Sigmoid colon (tissue), 7 donors: Measurements from ENCODE around the gene B3GLCT. TPM values are rescaled to one million over a fixed set of nuclear protein-coding genes. Genes with fewer than 3 reads are reported as not detected.

Source experiments
- DNase-seq: peaks from one replicate; pipeline ENCODE4 v3.0.0-alpha.2; 2019
- H3K27ac ChIP-seq, 4 donors: fragments of 200-600 bp; sonication (generic); one replicate each; pipeline ENCODE4 v1.5.1; 2016 to 2019; ENCODE audit warnings: mild to moderate bottlenecking in 1 of 4
- H3K27me3 ChIP-seq, 3 donors: fragments of 200-600 bp; sonication (generic); one replicate each; pipeline ENCODE4 v1.5.1; 2019; ENCODE audit warnings: mild to moderate bottlenecking in 1 of 3
- H3K36me3 ChIP-seq, 4 donors: fragments of 200-600 bp; sonication (generic); one replicate each; pipeline ENCODE4 v1.5.1; 2016 to 2019
- H3K4me1 ChIP-seq, 4 donors: fragments of 200-600 bp; sonication (generic); one replicate each; pipeline ENCODE4 v1.5.1; 2017 to 2019
- H3K4me3 ChIP-seq, 4 donors: fragments of 200-600 bp; sonication (generic); one replicate each; pipeline ENCODE4 v1.5.1; 2017 to 2019; ENCODE audit warnings: mild to moderate bottlenecking in 2 of 4, moderate library complexity in 1 of 4
- H3K9me3 ChIP-seq, 4 donors: fragments of 200-600 bp in 3 of 4; sonication (generic) in 3 of 4; one replicate each; pipeline versions ENCODE4 v1.5.1 to v1.6.1; 2013 to 2019
- CTCF ChIP-seq, 4 experiments: fragments of 450-650 bp in 3 of 4; fragments of 200-600 bp in 1 of 4; IDR thresholded peaks; one replicate each; pipeline ENCODE4 v1.5.1; 2016 to 2019; ENCODE audit warnings: antibody characterized with exemption in 4 of 4, mild to moderate bottlenecking in 3 of 4, moderate library complexity in 2 of 4
- EP300 ChIP-seq, 4 donors: sonication (generic); formaldehyde crosslinking; IDR thresholded peaks; one replicate each; pipeline ENCODE4 v1.6.1; 2017; ENCODE audit warnings: antibody characterized with exemption in 4 of 4
- POLR2A ChIP-seq, 2 donors: fragments of 450-650 bp; IDR thresholded peaks; one replicate each; pipeline ENCODE4 v1.6.1; 2016; ENCODE audit warnings: antibody characterized with exemption in 2 of 2, mild to moderate bottlenecking in 2 of 2, moderate library complexity in 2 of 2
- POLR2AphosphoS5 ChIP-seq, 4 donors: sonication (generic); formaldehyde crosslinking; IDR thresholded peaks; one replicate each; pipeline ENCODE4 v1.6.1; 2017; ENCODE audit warnings: antibody characterized with exemption in 4 of 4
- WGBS, 2 donors: extraction: QIAGEN DNeasy Blood & Tissue Kit; methylation state at CpG; one replicate each; pipeline ENCODE4 v1.1.7; 2013; 5-methylcytosine and 5-hydroxymethylcytosine counted together
- intact Hi-C: fragments of 100-400 bp; cut with DNase I; formaldehyde crosslinking; loops from one replicate; pipeline ENCODE4 v1.15.1; 2023
- polyA plus RNA-seq, 3 donors: library from polyadenylated mRNA; stranded (reverse); fragments of 200-250 nt; gene quantifications; one replicate each; pipeline ENCODE4 v1.2.3, GENCODE V29; 2013
- total RNA-seq, 4 donors: library from RNA; depleted of rRNA; stranded (reverse); fragments of >200 nt; gene quantifications; one replicate each; pipeline ENCODE4 v1.1.0, GENCODE V29; 2016
- donor health status: healthy with polysubstance abuse.
- donor health status: Bipolar disorder and iron deficiency.
- donor health status: healthy.

Gene B3GLCT
- total and polyA plus RNA-seq, 7 donors: 0.60 to 7.5 (median 5.8) TPM

GRCh38 chr13:31159306-31159705 lies 40.5 kb upstream of the B3GLCT start:
- H3K27me3 ChIP-seq: no peaks in the 10 kb centered on the region
- no peaks in the 10 kb centered on the region for H3K9me3 ChIP-seq
- H3K27ac ChIP-seq: peak overlapping the region in 1 of 4 donors; percentile 98
- intact Hi-C loops: no loop called here
- peaks cover 0 to 26% (median 4%) of the 10 kb centered on the region in 4 donors for H3K36me3 ChIP-seq
- whole genome bisulfite sequencing, 2 donors: 80 to 83% methylated on average over 4 of the region's 4 CpGs
- H3K4me3 ChIP-seq: no peak overlapping the region
- no peak for TF ChIP-seq CTCF (IDR thresholded peaks at IDR 0.05)
- TF ChIP-seq POLR2AphosphoS5 (IDR thresholded peaks at IDR 0.05): no peak
- TF ChIP-seq POLR2A (IDR thresholded peaks at IDR 0.05): no peak
- no peak for TF ChIP-seq EP300 (IDR thresholded peaks at IDR 0.05)
- no peak for DNase-seq
- peaks cover 0 to 20% (median 18%) of the 10 kb centered on the region in 4 donors for H3K4me1 ChIP-seq

- WGBS, 2 donors: 0% methylated on average over 51 of the region's 51 CpGs
- Histone ChIP-seq H3K4me3 (peak overlapping the region; percentile 66 to 92 (median 75)), H3K27ac (peak overlapping the region; percentile 84 to 98 (median 90)), H3K4me1 (peaks cover 0 to 20% (median 18%) of the 10 kb centered on the region in 4 donors), H3K27me3 (no peaks in the 10 kb centered on the region), H3K9me3 (no peaks in the 10 kb centered on the region), H3K36me3 (peaks cover 0 to 14% (median 0%) of the 10 kb centered on the region in 4 donors)
- peak; percentile 72 for DNase-seq
- TF ChIP-seq CTCF (IDR thresholded peaks at IDR 0.05) (no peak), EP300 (IDR thresholded peaks at IDR 0.05) (no peak), POLR2A (IDR thresholded peaks at IDR 0.05) (no peak), POLR2AphosphoS5 (IDR thresholded peaks at IDR 0.05) (peak in 3 of 4 donors; percentile 18 to 79 (median 25))
- intact Hi-C loops: loop anchor here (5.0 to 10.0 kb wide), 3 partner anchors 286 to 694 kb away; partner anchors contain the start of genes HMGB1 and USPL1
Measured at GRCh38 chr13:31160857-31161556, 38.8 kb upstream of the B3GLCT start.

- intact Hi-C loops: loop anchor here (1.0 to 10.0 kb wide), 5 partner anchors 39 to 694 kb away; partner anchors contain the start of genes HMGB1 and USPL1
- Histone ChIP-seq H3K4me3 (peak within 1 kb of the TSS; percentile 66 to 92 (median 75)), H3K27me3 (no peaks in the 10 kb centered on the region), H3K4me1 (peaks cover 0 to 20% (median 18%) of the 10 kb centered on the region in 4 donors), H3K27ac (peak within 1 kb of the TSS; percentile 84 to 98 (median 90)), H3K9me3 (no peaks in the 10 kb centered on the region), H3K36me3 (peaks cover 0 to 14% (median 0%) of the 10 kb centered on the region in 4 donors)
- DNase-seq: peak; percentile 99
- TF ChIP-seq CTCF (IDR thresholded peaks at IDR 0.05): peak in 1 of 4 experiments; percentile 10
- peak; percentile 54 to 57 for TF ChIP-seq POLR2A (IDR thresholded peaks at IDR 0.05)
- peak in 1 of 4 donors; percentile 78 for TF ChIP-seq EP300 (IDR thresholded peaks at IDR 0.05)
- peak; percentile 78 to 96 (median 81) for TF ChIP-seq POLR2AphosphoS5 (IDR thresholded peaks at IDR 0.05)
- WGBS, 2 donors: 0 to 1% methylated on average over 54 of the region's 54 CpGs
Measured at GRCh38 chr13:31161557-31162150, 38.1 kb upstream of the B3GLCT start, which contains the start of gene HSPH1. Gene HSPH1 (minus strand): TSS chr13:31161904. CDS start chr13:31161582, 322 bp downstream.

- intact Hi-C loops: loop anchor here (1.0 to 10.0 kb wide), 5 partner anchors 38 to 695 kb away; partner anchors contain the start of genes HMGB1 and USPL1
- Histone ChIP-seq H3K36me3 (peaks cover 0 to 8% (median 0%) of the 10 kb centered on the region in 4 donors), H3K4me3 (peak overlapping the region; percentile 66 to 92 (median 75)), H3K9me3 (no peaks in the 10 kb centered on the region), H3K4me1 (peaks cover 0 to 20% (median 18%) of the 10 kb centered on the region in 4 donors), H3K27me3 (no peaks in the 10 kb centered on the region), H3K27ac (peak overlapping the region; percentile 84 to 98 (median 90))
- TF ChIP-seq EP300 (IDR thresholded peaks at IDR 0.05) (peak in 1 of 4 donors; percentile 80), POLR2AphosphoS5 (IDR thresholded peaks at IDR 0.05) (peak; percentile 59 to 95 (median 66)), CTCF (IDR thresholded peaks at IDR 0.05) (no peak), POLR2A (IDR thresholded peaks at IDR 0.05) (peak; percentile 18)
- 0% methylated on average over 34 of the region's 34 CpGs for WGBS, 2 donors
- peak; percentile 98 for DNase-seq
Measured at GRCh38 chr13:31162151-31163008, 37.4 kb upstream of the B3GLCT start.
